ENCODE measurements around the gene PPARD.

The PPARD gene

DNA sequence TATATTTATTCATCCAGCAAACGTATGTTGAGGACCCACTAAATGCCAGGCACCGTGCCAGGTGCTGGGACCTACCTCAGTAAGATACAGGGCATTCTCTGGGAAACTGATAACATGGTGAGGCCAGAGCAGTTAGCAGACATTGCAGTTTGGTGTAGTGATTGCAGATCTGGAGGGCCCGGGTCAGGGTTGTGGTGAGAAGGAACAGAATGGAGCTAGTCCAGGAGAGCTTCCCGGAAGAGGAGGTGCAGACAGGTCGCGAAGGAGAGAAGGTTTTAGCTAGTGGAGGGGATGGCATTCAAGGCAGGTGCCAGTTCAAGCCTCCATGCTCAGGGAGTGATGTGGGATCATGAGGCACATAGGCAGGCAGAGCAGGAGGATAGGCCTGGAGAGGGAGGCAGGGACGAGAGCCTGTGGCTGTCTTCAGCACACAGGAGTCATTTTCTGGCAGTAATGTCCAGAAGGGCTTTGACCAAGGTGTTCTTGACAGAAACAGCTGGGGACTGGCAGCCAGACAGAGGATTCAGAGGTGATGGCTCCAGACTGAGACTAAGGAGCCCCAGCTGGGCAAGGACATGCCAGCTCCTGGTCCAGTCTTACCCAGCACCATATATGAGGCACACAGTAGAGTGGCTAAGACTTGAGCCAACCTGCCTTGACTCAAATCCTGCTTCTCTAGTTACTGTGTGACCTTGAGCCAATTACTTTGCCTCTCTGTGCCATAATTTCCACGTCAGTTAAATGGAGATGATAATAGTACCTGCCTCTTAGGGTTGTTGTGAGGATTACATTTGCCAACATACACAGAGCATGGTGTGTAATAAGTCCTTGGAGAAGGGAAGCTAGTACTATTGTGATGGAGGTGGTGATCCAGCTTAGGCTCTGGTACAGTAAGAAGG lies 61.4 kb downstream of the PPARD start:
- H3K27me3 ChIP-seq (ENCODE audit: insufficient read depth, low read length, poor library complexity), result no peaks in the 10 kb centered on the region
- H2BK120ac ChIP-seq (ENCODE audit: low read depth, low read length), result no peak overlapping the region
- H3K4me3 ChIP-seq (ENCODE audit: low read length), result no peak overlapping the region
- H3K4me2 ChIP-seq (ENCODE audit: low read length), result no peak overlapping the region
- H2BK5ac ChIP-seq (ENCODE audit: low read length), result no peak overlapping the region
- H2AK5ac ChIP-seq (ENCODE audit: low read length), result no peak overlapping the region
- H3K79me2 ChIP-seq (ENCODE audit: control insufficient read depth, insufficient read depth, low read length), result no peaks in the 10 kb centered on the region
- no peaks in the 10 kb centered on the region for H3K4me1 ChIP-seq (ENCODE audit: control insufficient read depth, low read depth, low read length)
- no peaks in the 10 kb centered on the region for H3K36me3 ChIP-seq (ENCODE audit: control insufficient read depth, insufficient read depth, low read length)
- no peak overlapping the region for H3K4ac ChIP-seq (ENCODE audit: low read depth, low read length)
- WGBS (ENCODE audit: extremely low coverage, insufficient coverage, low lambda C conversion rate), result no CpG with 5 or more reads among the region's 8 CpGs
- H4K5ac ChIP-seq (ENCODE audit: low read length), result no peak overlapping the region
- H2BK15ac ChIP-seq (replicated peaks; ENCODE audit: low read depth), result no peak overlapping the region
- H3K23ac ChIP-seq (ENCODE audit: low read length), result no peak overlapping the region
- no peak for DNase-seq
- no peak overlapping the region for H4K8ac ChIP-seq (ENCODE audit: low read depth, low read length)
- H3K9ac ChIP-seq (ENCODE audit: low read length), result no peak overlapping the region
- no peak overlapping the region for H3K27ac ChIP-seq (ENCODE audit: low read depth, low read length)
- H3K56ac ChIP-seq (ENCODE audit: low read length), result no peak overlapping the region
- H3K18ac ChIP-seq (ENCODE audit: low read length), result no peak overlapping the region
- no peaks in the 10 kb centered on the region for H3K79me1 ChIP-seq (ENCODE audit: low read length)

DNA sequence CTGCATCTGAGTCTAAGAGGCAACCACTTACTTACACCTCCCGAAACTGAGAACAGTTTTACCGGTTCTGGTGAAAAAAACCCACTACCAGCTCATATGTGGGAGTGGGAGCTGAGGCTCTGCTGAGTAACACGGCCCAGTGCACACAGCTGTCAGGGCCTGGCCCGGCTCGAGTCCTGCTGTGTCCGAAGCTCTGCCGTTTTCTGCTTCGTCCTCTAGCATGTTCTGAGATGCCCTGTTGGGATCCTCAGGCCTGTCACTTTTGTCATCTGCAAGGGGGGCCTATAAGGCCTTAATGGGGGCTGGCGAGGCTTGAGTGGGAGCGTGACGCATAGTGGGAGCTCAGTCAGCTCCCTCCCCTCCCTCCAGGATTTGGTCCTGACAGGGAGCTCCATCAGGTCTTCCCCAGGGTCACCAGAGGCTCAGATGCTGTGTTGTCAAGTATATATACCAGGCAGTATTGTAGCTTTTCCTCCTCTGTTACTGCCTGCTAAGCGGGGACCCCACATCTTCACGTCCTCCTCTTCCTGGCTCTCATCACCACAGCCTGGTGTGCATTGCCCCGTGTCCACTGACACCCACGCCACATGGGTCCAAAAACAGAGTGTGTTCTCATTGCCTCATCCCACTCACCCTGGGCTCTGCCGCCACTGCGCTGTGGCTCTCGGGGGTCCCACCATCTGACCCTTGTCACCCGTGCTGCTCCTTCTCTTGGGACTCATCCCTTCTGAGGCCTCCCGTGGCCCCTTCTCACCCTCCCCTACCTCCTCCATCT lies 64.5 kb downstream of the PPARD start:
- Histone ChIP-seq H2BK5ac (ENCODE audit: low read length) (no peak overlapping the region), H3K9ac (ENCODE audit: low read length) (no peak overlapping the region), H3K79me2 (ENCODE audit: control insufficient read depth, insufficient read depth, low read length) (no peaks in the 10 kb centered on the region), H3K4me3 (ENCODE audit: low read length) (no peak overlapping the region), H3K27me3 (ENCODE audit: insufficient read depth, low read length, poor library complexity) (no peaks in the 10 kb centered on the region), H3K27ac (ENCODE audit: low read depth, low read length) (no peak overlapping the region), H2BK120ac (ENCODE audit: low read depth, low read length) (no peak overlapping the region), H3K23ac (ENCODE audit: low read length) (no peak overlapping the region), H2AK5ac (ENCODE audit: low read length) (no peak overlapping the region), H3K56ac (ENCODE audit: low read length) (no peak overlapping the region), H3K18ac (ENCODE audit: low read length) (no peak overlapping the region), H3K79me1 (ENCODE audit: low read length) (no peaks in the 10 kb centered on the region), H3K4me1 (ENCODE audit: control insufficient read depth, low read depth, low read length) (no peaks in the 10 kb centered on the region), H4K5ac (ENCODE audit: low read length) (no peak overlapping the region), H3K4ac (ENCODE audit: low read depth, low read length) (no peak overlapping the region), H4K8ac (ENCODE audit: low read depth, low read length) (no peak overlapping the region), H2BK15ac (replicated peaks; ENCODE audit: low read depth) (no peak overlapping the region), H3K36me3 (ENCODE audit: control insufficient read depth, insufficient read depth, low read length) (no peaks in the 10 kb centered on the region), H3K4me2 (ENCODE audit: low read length) (no peak overlapping the region)
- no CpG with 5 or more reads among the region's 20 CpGs for WGBS (ENCODE audit: extremely low coverage, insufficient coverage, low lambda C conversion rate)
- DNase-seq, result no peak

DNA sequence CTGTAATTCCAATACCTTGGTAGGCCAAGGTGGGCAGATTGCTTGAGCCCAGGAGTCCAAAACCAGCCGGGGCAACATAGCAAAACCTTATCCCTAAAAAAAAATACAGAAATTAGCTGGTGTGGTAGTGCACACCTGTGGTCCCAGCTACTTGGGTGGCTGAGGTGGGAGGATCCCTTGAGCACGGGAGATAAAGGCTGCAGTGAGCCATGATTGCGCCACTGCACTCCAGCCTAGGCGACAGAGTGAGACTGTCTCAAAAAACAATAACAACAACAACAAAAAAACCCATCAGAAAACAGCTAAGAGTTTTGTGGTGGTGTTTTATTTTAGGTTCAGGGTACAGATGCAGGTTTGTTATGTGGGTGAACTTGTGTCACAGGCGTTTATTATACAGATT lies 66.9 kb downstream of the PPARD start:
- Histone ChIP-seq H3K27me3 (ENCODE audit: insufficient read depth, low read length, poor library complexity) (no peaks in the 10 kb centered on the region), H2BK120ac (ENCODE audit: low read depth, low read length) (no peak overlapping the region), H3K9ac (ENCODE audit: low read length) (no peak overlapping the region), H3K4ac (ENCODE audit: low read depth, low read length) (no peak overlapping the region), H3K36me3 (ENCODE audit: control insufficient read depth, insufficient read depth, low read length) (no peaks in the 10 kb centered on the region), H4K8ac (ENCODE audit: low read depth, low read length) (no peak overlapping the region), H3K4me1 (ENCODE audit: control insufficient read depth, low read depth, low read length) (no peaks in the 10 kb centered on the region), H3K79me2 (ENCODE audit: control insufficient read depth, insufficient read depth, low read length) (no peaks in the 10 kb centered on the region), H3K56ac (ENCODE audit: low read length) (no peak overlapping the region), H2BK5ac (ENCODE audit: low read length) (no peak overlapping the region), H3K27ac (ENCODE audit: low read depth, low read length) (no peak overlapping the region), H3K23ac (ENCODE audit: low read length) (no peak overlapping the region), H4K5ac (ENCODE audit: low read length) (no peak overlapping the region), H3K4me3 (ENCODE audit: low read length) (no peak overlapping the region), H3K4me2 (ENCODE audit: low read length) (no peak overlapping the region), H2BK15ac (replicated peaks; ENCODE audit: low read depth) (no peak overlapping the region), H3K18ac (ENCODE audit: low read length) (no peak overlapping the region), H3K79me1 (ENCODE audit: low read length) (no peaks in the 10 kb centered on the region), H2AK5ac (ENCODE audit: low read length) (no peak overlapping the region)
- DNase-seq, result no peak
- no CpG with 5 or more reads among the region's 5 CpGs for WGBS (ENCODE audit: extremely low coverage, insufficient coverage, low lambda C conversion rate)

DNA sequence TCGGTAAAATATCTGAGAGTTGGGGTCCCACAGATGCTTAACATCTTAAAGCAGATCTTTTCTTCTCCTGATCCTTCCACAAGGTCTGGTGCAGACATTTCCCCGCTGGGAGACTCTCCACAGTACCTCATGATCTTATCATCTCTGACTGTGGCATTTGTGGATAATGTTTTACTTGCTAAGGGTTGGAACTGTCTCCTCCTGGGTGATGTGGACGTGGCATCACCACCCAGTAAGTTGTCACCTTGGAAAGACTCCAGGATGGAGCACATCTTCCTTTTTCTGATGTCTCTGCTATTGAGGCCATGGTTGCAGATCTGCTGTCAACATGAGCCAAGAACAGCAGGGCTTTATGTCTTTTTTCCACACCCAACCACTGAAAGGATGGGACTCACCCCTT lies 67.8 kb downstream of the PPARD start:
- H3K4ac ChIP-seq (ENCODE audit: low read depth, low read length), result no peak overlapping the region
- no peak overlapping the region for H3K9ac ChIP-seq (ENCODE audit: low read length)
- no peaks in the 10 kb centered on the region for H3K4me1 ChIP-seq (ENCODE audit: control insufficient read depth, low read depth, low read length)
- H3K4me3 ChIP-seq (ENCODE audit: low read length), result no peak overlapping the region
- no peak overlapping the region for H3K56ac ChIP-seq (ENCODE audit: low read length)
- H4K5ac ChIP-seq (ENCODE audit: low read length), result no peak overlapping the region
- no peak overlapping the region for H2BK15ac ChIP-seq (replicated peaks; ENCODE audit: low read depth)
- no peak overlapping the region for H2BK120ac ChIP-seq (ENCODE audit: low read depth, low read length)
- no peak overlapping the region for H4K8ac ChIP-seq (ENCODE audit: low read depth, low read length)
- H3K27ac ChIP-seq (ENCODE audit: low read depth, low read length), result no peak overlapping the region
- H2BK5ac ChIP-seq (ENCODE audit: low read length), result no peak overlapping the region
- no peak overlapping the region for H3K4me2 ChIP-seq (ENCODE audit: low read length)
- H3K18ac ChIP-seq (ENCODE audit: low read length), result no peak overlapping the region
- no peaks in the 10 kb centered on the region for H3K79me1 ChIP-seq (ENCODE audit: low read length)
- H3K23ac ChIP-seq (ENCODE audit: low read length), result no peak overlapping the region
- H3K79me2 ChIP-seq (ENCODE audit: control insufficient read depth, insufficient read depth, low read length), result no peaks in the 10 kb centered on the region
- no peak overlapping the region for H2AK5ac ChIP-seq (ENCODE audit: low read length)
- H3K36me3 ChIP-seq (ENCODE audit: control insufficient read depth, insufficient read depth, low read length), result no peaks in the 10 kb centered on the region
- no CpG with 5 or more reads among the region's 3 CpGs for WGBS (ENCODE audit: extremely low coverage, insufficient coverage, low lambda C conversion rate)
- no peaks in the 10 kb centered on the region for H3K27me3 ChIP-seq (ENCODE audit: insufficient read depth, low read length, poor library complexity)
- no peak for DNase-seq

DNA sequence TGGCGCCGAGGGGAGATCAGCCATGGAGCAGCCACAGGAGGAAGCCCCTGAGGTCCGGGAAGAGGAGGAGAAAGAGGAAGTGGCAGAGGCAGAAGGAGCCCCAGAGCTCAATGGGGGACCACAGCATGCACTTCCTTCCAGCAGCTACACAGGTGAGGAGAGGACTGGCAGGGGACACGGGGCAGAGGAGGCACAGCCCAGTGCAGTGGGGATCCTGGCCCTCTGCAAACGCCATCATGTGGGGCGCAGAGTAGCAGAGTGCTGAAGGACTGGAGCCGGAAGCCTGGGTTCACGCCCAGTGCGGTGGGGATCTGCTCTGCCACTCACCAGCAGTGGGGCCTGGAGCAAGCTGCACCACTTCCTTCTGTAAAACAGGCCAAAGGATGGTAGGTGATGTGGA lies 68.7 kb downstream of the PPARD start:
- Histone ChIP-seq H3K36me3 (ENCODE audit: control insufficient read depth, insufficient read depth, low read length) (no peaks in the 10 kb centered on the region), H3K23ac (ENCODE audit: low read length) (no peak overlapping the region), H3K9ac (ENCODE audit: low read length) (no peak overlapping the region), H3K4me3 (ENCODE audit: low read length) (no peak overlapping the region), H2BK120ac (ENCODE audit: low read depth, low read length) (no peak overlapping the region), H3K4me2 (ENCODE audit: low read length) (no peak overlapping the region), H3K79me1 (ENCODE audit: low read length) (no peaks in the 10 kb centered on the region), H3K4me1 (ENCODE audit: control insufficient read depth, low read depth, low read length) (no peaks in the 10 kb centered on the region), H3K79me2 (ENCODE audit: control insufficient read depth, insufficient read depth, low read length) (no peaks in the 10 kb centered on the region), H3K27ac (ENCODE audit: low read depth, low read length) (no peak overlapping the region), H2AK5ac (ENCODE audit: low read length) (no peak overlapping the region), H3K18ac (ENCODE audit: low read length) (no peak overlapping the region), H2BK15ac (replicated peaks; ENCODE audit: low read depth) (no peak overlapping the region), H2BK5ac (ENCODE audit: low read length) (no peak overlapping the region), H4K5ac (ENCODE audit: low read length) (no peak overlapping the region), H4K8ac (ENCODE audit: low read depth, low read length) (no peak overlapping the region), H3K27me3 (ENCODE audit: insufficient read depth, low read length, poor library complexity) (no peaks in the 10 kb centered on the region), H3K56ac (ENCODE audit: low read length) (no peak overlapping the region), H3K4ac (ENCODE audit: low read depth, low read length) (no peak overlapping the region)
- no CpG with 5 or more reads among the region's 9 CpGs for WGBS (ENCODE audit: extremely low coverage, insufficient coverage, low lambda C conversion rate)
- DNase-seq, result no peak
